HG02943 (cell line): ENCODE data around the gene FOXD2.
A peak's percentile ranks its signal among the peaks of the same experiment; 100 is the strongest.

ENCODE experiments used
- ATAC-seq: cut with Tn5 transposase; IDR thresholded peaks from one replicate; pipeline ENCODE4 v1.9.1; 2021; ENCODE audit warnings: mild to moderate bottlenecking, low read depth, moderate library complexity; ENCODE audit not compliant: unreplicated experiment

FOXD2 gene

GRCh38 chr1:47437447-47438164, at the start of gene FOXD2:
Gene FOXD2 (plus strand): TSS chr1:47438044. CDS start chr1:47438136, 92 bp downstream.
- ATAC-seq = peak; percentile 66

- no peak for ATAC-seq
These were observed 49.0 kb upstream of the FOXD2 start for GRCh38 chr1:47388891-47389238.

- ATAC-seq = no peak
These were observed 48.1 kb upstream of the FOXD2 start for GRCh38 chr1:47389731-47390130.

- no peak for ATAC-seq
These were observed 47.0 kb upstream of the FOXD2 start for GRCh38 chr1:47390843-47391242.

- ATAC-seq = no peak
These were observed 44.7 kb upstream of the FOXD2 start for GRCh38 chr1:47393141-47393540.

GRCh38 chr1:47395433-47395832, 42.4 kb upstream of the FOXD2 start:
- no peak for ATAC-seq

- no peak for ATAC-seq
These were observed 41.1 kb upstream of the FOXD2 start for GRCh38 chr1:47396671-47397196.

GRCh38 chr1:47399138-47399845, 38.6 kb upstream of the FOXD2 start:
- ATAC-seq = no peak

GRCh38 chr1:47399846-47400155, 38.0 kb upstream of the FOXD2 start:
- ATAC-seq = no peak

GRCh38 chr1:47401761-47402160, 36.1 kb upstream of the FOXD2 start:
- no peak for ATAC-seq

GRCh38 chr1:47402591-47402990, 35.3 kb upstream of the FOXD2 start:
- no peak for ATAC-seq

GRCh38 chr1:47403321-47403910, 34.4 kb upstream of the FOXD2 start:
- ATAC-seq = no peak

- no peak for ATAC-seq
These were observed 32.1 kb upstream of the FOXD2 start for GRCh38 chr1:47405697-47406096.

GRCh38 chr1:47406966-47407365, 30.9 kb upstream of the FOXD2 start:
- no peak for ATAC-seq

GRCh38 chr1:47407481-47407880, 30.4 kb upstream of the FOXD2 start:
- ATAC-seq = no peak

- ATAC-seq = no peak
These were observed 28.4 kb upstream of the FOXD2 start for GRCh38 chr1:47409311-47410067.

GRCh38 chr1:47410068-47410455, 27.8 kb upstream of the FOXD2 start:
- no peak for ATAC-seq

GRCh38 chr1:47411436-47411835, 26.4 kb upstream of the FOXD2 start:
- ATAC-seq = no peak

GRCh38 chr1:47412437-47412836, 25.4 kb upstream of the FOXD2 start:
- no peak for ATAC-seq

GRCh38 chr1:47415728-47416318, 22.0 kb upstream of the FOXD2 start, which contains the start of gene FOXE3:
Gene FOXE3 (plus strand): TSS chr1:47416285. CDS start chr1:47416316, 31 bp downstream.
- ATAC-seq = no peak
